Activated CD4-positive, alpha-beta T cell treated with anti-CD3 and anti-CD28 coated beads for 1 hour (primary cell): Measurements from ENCODE around the gene ZCCHC24.

ENCODE experiments used
- DNase-seq: peaks from one replicate; pipeline ENCODE4 v3.0.0-alpha.2; 2020

Gene ZCCHC24

DNA sequence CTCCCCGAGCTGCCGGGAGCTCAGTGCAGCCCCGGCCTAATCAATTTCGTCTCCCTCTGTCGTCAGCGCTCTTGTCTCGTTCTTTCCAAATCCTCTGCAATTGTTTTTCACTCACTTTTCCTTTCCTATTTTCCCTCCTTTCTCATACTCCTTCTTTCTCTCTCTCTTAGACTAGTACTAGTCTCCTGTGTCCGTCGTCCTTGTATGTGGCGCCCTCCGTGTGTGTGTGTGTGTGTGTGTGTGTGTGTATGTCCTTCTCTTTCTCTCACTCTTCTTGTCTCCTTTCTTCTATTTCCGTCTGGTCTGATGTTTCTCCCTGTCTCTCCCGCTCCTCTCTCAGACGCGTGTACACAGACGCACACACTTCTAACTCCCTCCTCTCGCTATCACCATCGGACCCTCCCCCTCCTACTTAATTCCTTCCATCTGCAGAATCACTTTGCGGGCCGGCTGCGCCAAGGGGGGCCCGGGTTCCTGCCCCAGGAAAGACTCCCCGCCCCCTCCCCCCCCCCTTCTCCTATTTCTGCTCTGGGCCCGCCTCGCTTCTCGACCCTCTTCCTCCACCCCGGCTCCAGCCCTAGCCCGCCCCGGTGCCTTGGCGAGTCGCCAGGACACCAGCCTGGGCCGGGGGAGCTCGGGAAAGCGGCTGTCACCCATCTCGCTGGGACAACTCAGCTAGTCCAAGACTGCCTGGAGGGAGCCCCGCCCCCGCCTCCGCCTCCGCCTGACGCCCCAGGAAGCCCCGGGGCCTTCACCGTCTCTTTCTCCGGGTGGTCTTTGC lies 743 bp upstream of the ZCCHC24 start:
- peak; percentile 14 for DNase-seq

DNA sequence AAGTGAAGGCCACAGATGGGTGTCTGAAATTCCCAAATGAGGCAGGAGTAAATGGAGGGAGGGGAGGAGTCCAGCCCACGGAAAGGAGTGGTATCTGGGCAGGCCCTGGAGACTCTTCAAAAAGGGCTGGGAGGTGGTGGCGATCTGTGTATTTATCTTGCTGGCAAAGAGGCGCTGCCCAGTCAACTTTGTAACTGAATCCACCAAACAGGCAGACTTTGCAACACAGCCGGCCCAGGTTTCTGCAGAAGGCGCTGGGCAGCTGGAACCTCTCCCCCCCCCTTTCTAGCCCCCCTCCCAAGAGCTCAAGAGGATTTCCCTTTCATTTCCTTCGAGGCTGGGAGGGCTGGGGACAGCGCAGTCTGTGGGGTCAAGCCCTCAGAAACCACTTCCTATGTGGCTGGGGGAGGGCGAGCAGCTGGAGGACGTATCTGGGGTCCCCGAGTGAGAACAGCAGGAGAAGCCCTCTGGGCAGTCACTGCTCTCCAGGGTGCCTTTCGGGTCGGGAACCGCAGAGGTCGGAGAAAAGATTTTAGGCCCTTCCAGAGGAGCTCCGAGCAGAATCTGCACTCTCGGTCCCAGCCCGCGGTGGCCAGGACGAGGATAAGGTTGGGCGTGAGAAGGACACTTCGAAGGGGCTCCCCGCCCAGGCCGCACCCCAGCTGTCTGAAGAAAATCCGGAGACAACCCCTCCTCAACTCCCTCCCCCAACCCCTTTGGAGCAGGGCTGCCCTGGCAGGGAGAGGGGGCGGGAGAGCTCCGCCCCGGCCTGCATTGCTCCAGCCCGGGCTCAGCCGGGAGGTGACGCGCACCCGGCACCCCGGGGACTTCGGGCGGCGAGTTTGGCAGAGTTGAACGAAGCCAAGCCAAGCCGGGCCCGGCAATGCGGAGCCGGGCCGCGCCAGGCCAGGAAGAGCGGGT lies 965 bp downstream of the ZCCHC24 start:
- peak; percentile 24 for DNase-seq

DNA sequence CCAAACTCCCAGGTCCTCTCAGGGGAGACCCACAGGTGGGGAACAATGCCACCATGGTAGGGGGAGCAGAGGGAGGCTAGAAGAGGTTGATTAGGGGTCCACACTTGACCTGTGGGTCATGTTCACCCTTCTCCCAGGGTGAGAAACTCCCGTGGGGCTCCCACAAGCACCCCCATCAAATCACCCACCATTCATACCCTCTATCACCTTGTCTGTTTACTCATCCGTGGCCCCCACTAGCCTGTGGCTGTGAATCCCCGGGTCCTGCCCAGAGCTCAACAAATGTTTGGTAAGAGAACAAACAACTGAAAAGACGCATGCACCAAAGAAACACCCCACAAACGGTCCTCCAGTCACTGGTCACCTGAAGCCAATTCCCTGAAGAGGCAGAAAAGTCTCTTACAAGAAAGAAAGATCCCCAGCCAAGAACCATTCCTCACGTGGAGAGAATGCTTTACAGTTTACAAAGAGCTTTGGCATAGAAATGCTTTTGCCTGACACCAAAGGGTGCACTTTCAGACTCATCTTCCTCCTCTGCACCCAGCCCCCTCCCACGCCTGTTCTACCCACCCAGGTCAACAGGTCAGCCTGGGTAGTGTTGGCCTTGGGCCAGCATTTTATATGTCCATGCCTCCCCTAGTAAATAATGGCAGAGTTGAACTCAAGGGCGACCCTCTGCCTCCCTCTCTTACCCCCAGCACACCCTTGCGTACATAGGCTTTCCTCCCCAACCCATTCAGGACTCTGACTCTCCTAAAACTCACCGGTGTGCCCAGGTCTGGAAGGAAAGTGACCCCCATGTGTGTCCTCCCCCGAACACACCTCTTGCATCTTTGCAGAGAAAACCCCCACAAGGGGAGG lies 1.9 kb downstream of the ZCCHC24 start:
- DNase-seq = no peak

DNA sequence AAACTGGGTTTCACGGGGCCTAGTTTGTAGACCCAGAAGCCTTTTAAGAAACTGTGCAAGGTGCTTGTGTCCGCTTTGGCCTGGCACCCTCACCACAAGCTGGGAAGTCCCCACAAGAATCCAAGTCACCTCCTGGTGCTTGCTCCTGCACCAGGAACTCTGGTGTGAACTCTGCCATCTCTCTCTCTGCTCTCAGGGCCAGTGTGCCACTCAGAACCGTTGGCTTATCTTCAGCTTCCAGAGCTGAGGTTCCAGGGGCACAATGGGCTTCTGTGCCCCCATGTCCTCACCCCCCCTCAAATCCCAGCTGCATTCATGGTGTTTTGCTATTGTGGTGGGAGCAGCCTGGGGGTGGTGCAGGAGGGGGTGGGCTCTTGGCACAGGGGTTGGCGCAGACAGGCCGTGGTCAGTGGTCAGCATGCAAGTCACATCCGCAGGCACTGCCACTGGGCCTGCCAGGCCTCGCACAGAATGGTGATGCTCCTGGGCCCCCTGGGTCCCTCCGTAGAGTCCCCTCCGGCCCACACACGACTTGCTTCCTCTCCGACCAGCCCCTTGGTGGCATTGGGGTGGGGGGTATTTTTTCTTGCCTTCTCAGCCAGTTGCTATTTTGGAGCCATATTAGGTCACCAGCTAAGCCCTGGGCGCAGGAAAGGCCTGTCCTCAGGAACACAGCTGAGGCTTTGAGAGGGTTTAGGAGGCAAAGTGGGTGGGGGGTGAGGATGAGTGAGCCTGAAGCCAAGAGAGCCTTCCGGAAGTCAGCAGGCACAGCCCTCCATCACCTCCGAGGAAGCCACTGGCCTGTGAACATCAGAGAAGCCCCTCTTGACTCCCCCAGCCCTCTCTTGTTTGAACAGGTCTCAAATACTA lies 3.0 kb downstream of the ZCCHC24 start:
- no peak for DNase-seq

DNA sequence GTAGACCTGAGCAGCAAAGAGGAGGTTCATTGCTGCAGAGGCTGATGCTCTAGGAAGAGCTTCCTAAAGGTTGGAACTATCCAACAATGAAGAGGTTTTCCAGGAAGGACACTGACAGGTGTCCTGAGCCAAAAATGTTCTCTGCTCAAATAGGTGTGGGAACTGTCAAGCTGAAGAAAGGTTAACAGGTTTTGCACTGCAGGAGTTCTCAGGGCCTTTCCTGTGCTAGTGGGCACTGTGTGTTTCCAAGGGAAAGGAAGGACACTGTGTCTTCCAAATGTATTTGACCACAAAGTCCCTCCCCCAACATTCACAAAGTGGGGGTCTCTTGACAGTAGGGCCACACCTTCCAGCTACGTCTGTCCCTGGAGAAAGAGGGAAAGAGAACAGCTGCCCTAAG lies 4.0 kb downstream of the ZCCHC24 start:
- DNase-seq = no peak

DNA sequence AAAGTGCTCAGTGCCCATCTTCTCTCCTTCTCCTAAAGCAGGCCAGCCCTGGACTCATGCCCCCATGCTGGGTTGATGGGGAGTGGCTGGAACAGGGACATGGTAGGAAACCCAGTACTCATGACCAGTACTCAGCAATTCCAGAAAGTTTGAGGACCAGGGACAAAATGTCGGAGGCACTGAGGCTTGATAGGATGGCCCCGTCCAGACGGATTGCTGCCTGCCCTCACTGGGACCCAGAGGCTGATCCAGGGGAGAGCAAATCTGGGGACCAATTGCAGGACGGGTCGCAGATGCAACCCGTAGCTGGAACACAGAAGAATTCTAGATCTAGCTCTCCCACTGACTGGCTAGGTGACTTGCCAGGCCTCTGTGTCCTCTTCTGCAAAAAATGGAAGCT lies 5.1 kb downstream of the ZCCHC24 start:
- no peak for DNase-seq

- no peak for DNase-seq
Observed at GRCh38 chr10:79438699-79439085, 6.7 kb downstream of the ZCCHC24 start.

GRCh38 chr10:79438021-79438698 lies 7.3 kb downstream of the ZCCHC24 start:
- DNase-seq = no peak

GRCh38 chr10:79437111-79437814 lies 8.2 kb downstream of the ZCCHC24 start:
- no peak for DNase-seq

DNA sequence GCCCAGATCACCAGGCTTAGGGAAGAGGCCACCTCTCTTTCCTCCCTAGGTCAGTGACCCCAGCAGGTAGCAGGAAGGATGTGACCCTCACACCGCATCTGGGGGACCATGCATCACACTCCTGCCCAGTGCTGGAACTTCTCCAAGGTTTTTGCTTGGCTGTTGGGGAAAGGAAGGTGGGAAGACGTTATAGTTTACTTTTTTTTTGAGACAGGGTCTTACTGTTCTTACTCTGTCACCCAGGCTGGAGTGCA lies 8.6 kb downstream of the ZCCHC24 start:
- DNase-seq = no peak

- no peak for DNase-seq
Observed at GRCh38 chr10:79436066-79436849, 9.2 kb downstream of the ZCCHC24 start.

DNA sequence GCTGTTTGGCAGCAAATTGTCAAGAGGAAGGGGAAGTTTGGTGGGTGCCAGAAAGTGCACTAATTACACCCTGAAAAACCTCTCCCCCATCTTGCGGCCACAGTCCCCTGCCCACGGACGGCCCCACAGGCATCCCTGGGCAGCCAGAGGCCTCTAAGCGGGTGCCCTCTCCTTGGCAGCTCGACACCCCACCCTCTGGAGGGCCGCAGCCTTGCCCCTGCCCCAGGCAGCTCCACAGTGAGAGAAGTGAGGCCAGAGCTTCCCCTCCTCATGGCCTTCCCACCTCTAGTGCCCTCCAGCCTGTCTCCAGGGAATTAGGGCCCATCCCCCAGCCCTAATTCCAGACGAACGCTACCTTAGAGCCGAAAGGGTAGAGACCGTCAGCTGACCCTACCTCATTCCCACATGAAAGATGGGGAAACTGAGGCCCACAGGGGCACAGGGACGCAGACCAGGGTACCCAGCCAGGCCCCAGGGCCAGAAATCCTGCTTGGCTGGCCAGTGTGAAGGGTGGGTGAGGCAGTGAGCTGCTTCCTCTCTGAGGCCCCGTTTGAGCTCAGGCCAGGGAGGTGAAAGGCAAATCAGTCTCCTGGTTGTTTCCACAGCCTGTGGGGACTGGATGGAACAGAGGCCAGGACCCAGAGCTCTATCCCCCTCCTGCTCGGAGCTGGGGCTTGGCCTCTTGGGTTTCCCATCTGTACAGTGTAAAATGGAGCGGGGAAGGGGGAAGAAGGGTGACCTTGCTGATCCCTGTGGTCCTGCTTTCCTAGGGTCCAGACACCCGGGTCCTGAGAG lies 10.0 kb downstream of the ZCCHC24 start:
- no peak for DNase-seq

DNA sequence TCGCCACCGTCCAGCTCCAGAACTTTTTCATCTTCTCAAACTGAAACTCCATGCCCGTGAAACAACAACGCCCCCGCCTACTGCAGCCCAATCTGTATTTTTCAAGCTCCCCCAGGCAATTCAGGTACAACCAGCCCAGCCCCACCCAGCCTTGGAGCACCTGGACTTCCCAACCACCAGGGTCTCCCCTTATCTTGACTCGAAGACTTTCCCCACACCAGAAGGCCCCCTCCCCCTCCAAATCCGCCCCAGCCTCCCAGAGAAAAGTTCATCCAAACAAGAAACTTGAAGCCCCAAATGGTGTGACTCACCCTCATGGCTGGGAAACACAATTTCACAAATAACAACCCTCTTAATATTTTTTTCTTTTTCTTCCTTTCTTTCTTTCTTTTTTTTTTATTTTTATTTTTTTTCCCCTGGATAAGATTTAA lies 10.6 kb downstream of the ZCCHC24 start:
- DNase-seq = no peak

DNA sequence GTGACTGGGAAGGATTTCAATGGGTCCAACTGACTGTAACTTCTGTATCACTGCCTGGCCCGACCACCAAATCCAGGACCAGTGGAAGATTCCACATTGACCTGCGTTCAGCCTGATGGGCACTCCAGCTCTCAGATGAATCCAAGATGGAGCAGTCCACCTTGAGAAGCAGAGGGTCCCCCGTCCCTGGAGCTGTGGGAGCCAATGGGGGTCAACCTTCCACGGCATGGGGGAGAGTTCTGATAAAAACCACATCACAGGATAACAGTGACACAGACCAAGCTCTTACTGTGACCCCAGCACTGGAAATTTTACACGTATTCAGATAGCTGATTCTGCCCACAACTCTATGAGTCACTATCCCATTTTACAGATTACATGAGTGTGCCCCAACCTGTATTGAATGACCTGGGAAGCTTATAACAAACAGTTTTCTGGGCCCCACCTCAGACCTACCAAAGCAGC lies 11.2 kb downstream of the ZCCHC24 start:
- DNase-seq = no peak

GRCh38 chr10:79433324-79434222 lies 11.9 kb downstream of the ZCCHC24 start:
- no peak for DNase-seq

DNA sequence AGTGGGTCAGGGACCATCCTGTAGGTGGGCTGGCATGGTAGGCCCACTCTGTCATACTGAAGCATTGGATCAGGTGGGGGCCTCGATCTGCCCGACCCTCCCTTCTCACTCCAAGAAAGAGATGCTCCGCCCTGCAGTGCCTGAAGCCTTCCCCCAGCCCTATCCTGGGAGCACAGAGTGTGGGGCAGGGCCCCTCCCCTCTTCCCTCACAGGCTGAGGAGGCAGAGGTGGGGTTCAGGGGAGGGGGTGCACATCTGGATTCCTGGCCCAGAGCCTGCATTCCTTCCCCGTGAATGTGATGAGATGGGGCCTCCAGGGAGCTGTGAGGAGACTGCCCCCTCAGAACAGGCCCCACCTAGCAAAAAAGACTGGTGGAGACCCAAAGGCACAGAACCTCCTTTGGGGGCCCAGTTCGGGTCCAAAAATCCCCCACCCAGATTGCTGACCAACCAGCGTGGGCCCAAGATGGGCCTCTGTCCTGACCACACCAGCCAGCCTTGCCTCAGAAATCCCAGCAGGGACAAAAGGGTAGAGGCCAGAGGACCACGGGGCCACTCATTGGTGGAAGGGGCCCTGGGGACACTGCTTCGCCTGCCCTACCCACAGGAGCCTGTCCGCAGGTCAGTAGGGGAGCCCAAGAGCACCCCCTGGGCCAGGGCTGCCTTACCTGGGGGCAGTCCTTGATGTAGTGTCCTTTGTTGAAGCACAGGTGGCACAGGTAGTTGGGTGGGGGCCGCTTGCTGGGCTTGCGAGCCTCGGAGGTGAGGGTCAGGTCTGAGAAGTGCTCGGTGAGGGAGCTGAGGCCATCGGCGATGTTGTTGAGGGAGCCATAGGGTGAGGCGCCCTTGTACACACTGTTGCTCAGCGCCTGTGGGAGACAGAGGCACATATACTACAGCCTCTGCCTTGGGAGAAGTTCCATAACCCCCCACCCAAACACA lies 13.3 kb downstream of the ZCCHC24 start:
- no peak for DNase-seq

DNA sequence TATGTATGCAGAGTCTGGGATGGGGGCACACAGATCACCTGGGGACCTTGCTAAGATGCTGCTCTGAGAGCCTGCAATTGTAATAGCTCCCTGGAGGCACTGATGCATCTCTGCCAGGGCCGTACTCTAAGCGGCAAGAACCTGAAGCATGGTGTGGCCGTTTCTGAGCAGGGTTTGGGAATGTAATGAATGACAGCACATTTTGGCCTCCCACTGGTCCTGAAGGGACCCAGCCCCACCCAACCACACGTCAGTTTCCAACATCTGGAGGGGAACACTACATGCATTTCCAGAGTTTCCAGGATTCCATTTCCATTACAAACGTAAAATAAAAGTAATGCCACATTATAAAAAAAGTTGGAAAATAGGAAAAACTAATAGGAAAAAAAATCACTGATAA lies 14.0 kb downstream of the ZCCHC24 start:
- no peak for DNase-seq
